ENCODE data around the gene METTL3.

Gene METTL3

DNA sequence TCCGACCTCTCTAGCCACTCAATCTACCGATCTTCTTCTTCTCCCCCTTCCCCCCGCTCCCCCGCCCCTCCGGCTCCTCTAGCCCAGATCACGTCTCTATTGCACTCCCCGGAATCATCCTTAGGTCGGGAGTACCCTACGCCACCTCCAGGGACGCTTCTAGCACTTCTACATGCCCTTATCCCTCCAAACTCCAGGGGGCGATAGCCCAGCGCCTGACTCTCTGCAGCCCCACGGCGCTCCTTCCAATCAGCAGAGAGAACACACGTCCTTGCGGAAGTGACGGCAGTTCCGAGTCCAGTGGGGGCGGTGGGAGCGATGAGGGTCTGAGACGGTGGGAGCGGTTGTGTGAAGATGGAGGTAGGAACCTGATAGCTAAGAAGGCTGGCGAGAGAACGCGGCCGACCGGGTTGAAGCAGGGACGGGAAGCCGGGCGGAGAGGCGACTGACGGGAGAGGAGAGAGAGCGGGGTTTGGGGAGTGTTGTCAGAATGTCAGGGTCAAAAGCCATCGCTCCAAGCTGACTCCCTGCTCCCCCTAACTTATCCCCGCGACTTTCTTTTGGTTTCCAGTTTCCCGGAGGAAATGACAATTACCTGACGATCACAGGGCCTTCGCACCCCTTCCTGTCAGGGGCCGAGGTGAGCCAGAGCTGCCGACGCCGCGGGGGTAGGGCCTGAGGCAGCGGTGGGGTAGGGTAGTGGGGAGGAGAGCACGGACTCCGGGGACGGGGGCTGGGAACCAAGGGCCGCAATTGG lies 34.0 kb downstream of the METTL3 start, which contains the start of the genes RAB2B and TOX4:
RAB2B (minus strand) TSS at position 35 of the 757 bp plus-strand sequence. CDS start 87 bp downstream, outside the sequence.
TOX4 (plus strand) TSS at position 271 of the 757 bp plus-strand sequence; CDS start at position 355, 84 bp downstream.
- no CpG with 5 or more reads among the region's 49 CpGs for WGBS (ENCODE audit: extremely low coverage, insufficient coverage, insufficient read length)
- Histone ChIP-seq H3K4me1 (ENCODE audit: control insufficient read depth in 1 of 2, insufficient read depth in 2 of 2, low read length in 2 of 2) (peaks cover 0 to 3% of the 10 kb centered on the region in 2 experiments), H3K23ac (ENCODE audit: low read length) (no peak within 1 kb of the TSS), H3K27me3 (ENCODE audit: insufficient read depth, low read length) (no peaks in the 10 kb centered on the region), H3K79me2 (ENCODE audit: control insufficient read depth, insufficient read depth, low read length, poor library complexity) (peaks cover 4% of the 10 kb centered on the region), H2AFZ (ENCODE audit: insufficient read depth, low read length, poor library complexity) (peak within 1 kb of the TSS; percentile 84), H3K18ac (ENCODE audit: low read length) (no peak within 1 kb of the TSS), H3K36me3 (ENCODE audit: control insufficient read depth in 1 of 2, insufficient read depth in 2 of 2, low read length in 2 of 2) (peaks cover 6 to 7% of the 10 kb centered on the region in 2 experiments), H3K14ac (ENCODE audit: low read length) (peak within 1 kb of the TSS; percentile 84), H2BK5ac (ENCODE audit: low read depth, low read length, poor library complexity) (peak within 1 kb of the TSS; percentile 85), H4K8ac (ENCODE audit: low read depth, low read length) (peak within 1 kb of the TSS; percentile 92), H2AK5ac (ENCODE audit: low read length) (no peak within 1 kb of the TSS), H3K4ac (ENCODE audit: low read depth, low read length) (peak within 1 kb of the TSS; percentile 85), H3K9ac (ENCODE audit: low read length) (peak within 1 kb of the TSS; percentile 44), H3K27ac (ENCODE audit: low read depth, low read length) (peak within 1 kb of the TSS; percentile 69), H3K4me2 (ENCODE audit: low read length) (peak within 1 kb of the TSS; percentile 70), H2BK120ac (ENCODE audit: insufficient read depth, low read length, poor library complexity) (peak within 1 kb of the TSS; percentile 82), H3K79me1 (ENCODE audit: low read length) (peaks cover 7% of the 10 kb centered on the region), H3K4me3 (ENCODE audit: low read depth, low read length) (peak within 1 kb of the TSS; percentile 95), H4K12ac (ENCODE audit: low read depth, low read length) (peak within 1 kb of the TSS; percentile 80), H2BK12ac (ENCODE audit: low read length) (no peak within 1 kb of the TSS), H4K91ac (ENCODE audit: low read depth, low read length) (peak within 1 kb of the TSS; percentile 94), H3K9me3 (ENCODE audit: insufficient read depth, low read depth, low read length) (no peaks in the 10 kb centered on the region)
- peak; percentile 98 to 99 for DNase-seq

GRCh38 chr14:21476523-21476924 lies 34.6 kb downstream of the METTL3 start:
- Histone ChIP-seq H3K14ac (ENCODE audit: low read length) (peak overlapping the region; percentile 84), H3K9ac (ENCODE audit: low read length) (peak overlapping the region; percentile 44), H4K8ac (ENCODE audit: low read depth, low read length) (peak overlapping the region; percentile 91), H2BK120ac (ENCODE audit: insufficient read depth, low read length, poor library complexity) (peak overlapping the region; percentile 82), H2BK5ac (ENCODE audit: low read depth, low read length, poor library complexity) (peak overlapping the region; percentile 85), H3K4me3 (ENCODE audit: low read depth, low read length) (peak overlapping the region; percentile 78), H3K4me1 (ENCODE audit: control insufficient read depth in 1 of 2, insufficient read depth in 2 of 2, low read length in 2 of 2) (peaks cover 0 to 3% of the 10 kb centered on the region in 2 experiments), H2AK5ac (ENCODE audit: low read length) (no peak overlapping the region), H3K18ac (ENCODE audit: low read length) (no peak overlapping the region), H2AFZ (ENCODE audit: insufficient read depth, low read length, poor library complexity) (peak overlapping the region; percentile 84), H4K91ac (ENCODE audit: low read depth, low read length) (peak overlapping the region; percentile 94), H3K36me3 (ENCODE audit: control insufficient read depth in 1 of 2, insufficient read depth in 2 of 2, low read length in 2 of 2) (peaks cover 6 to 7% of the 10 kb centered on the region in 2 experiments), H2BK12ac (ENCODE audit: low read length) (no peak overlapping the region), H3K79me2 (ENCODE audit: control insufficient read depth, insufficient read depth, low read length, poor library complexity) (peaks cover 4% of the 10 kb centered on the region), H3K4ac (ENCODE audit: low read depth, low read length) (peak overlapping the region; percentile 70), H3K27me3 (ENCODE audit: insufficient read depth, low read length) (no peaks in the 10 kb centered on the region), H3K23ac (ENCODE audit: low read length) (no peak overlapping the region), H3K79me1 (ENCODE audit: low read length) (peaks cover 7% of the 10 kb centered on the region), H4K12ac (ENCODE audit: low read depth, low read length) (peak overlapping the region; percentile 80), H3K4me2 (ENCODE audit: low read length) (peak overlapping the region; percentile 59), H3K9me3 (ENCODE audit: insufficient read depth, low read depth, low read length) (no peaks in the 10 kb centered on the region), H3K27ac (ENCODE audit: low read depth, low read length) (peak overlapping the region; percentile 69)
- WGBS (ENCODE audit: extremely low coverage, insufficient coverage, insufficient read length): no CpG with 5 or more reads among the region's 27 CpGs
- DNase-seq: no peak

GRCh38 chr14:21475767-21476522 lies 35.2 kb downstream of the METTL3 start:
- Histone ChIP-seq H3K9ac (ENCODE audit: low read length) (peak overlapping the region; percentile 44), H2AFZ (ENCODE audit: insufficient read depth, low read length, poor library complexity) (no peak overlapping the region), H3K36me3 (ENCODE audit: control insufficient read depth in 1 of 2, insufficient read depth in 2 of 2, low read length in 2 of 2) (peaks cover 2 to 3% of the 10 kb centered on the region in 2 experiments), H3K27me3 (ENCODE audit: insufficient read depth, low read length) (no peaks in the 10 kb centered on the region), H3K23ac (ENCODE audit: low read length) (no peak overlapping the region), H3K4me2 (ENCODE audit: low read length) (peak overlapping the region; percentile 59), H3K4ac (ENCODE audit: low read depth, low read length) (peak overlapping the region; percentile 62), H4K12ac (ENCODE audit: low read depth, low read length) (no peak overlapping the region), H3K79me1 (ENCODE audit: low read length) (peaks cover 7% of the 10 kb centered on the region), H3K4me3 (ENCODE audit: low read depth, low read length) (peak overlapping the region; percentile 78), H3K4me1 (ENCODE audit: control insufficient read depth in 1 of 2, insufficient read depth in 2 of 2, low read length in 2 of 2) (peaks cover 0 to 3% of the 10 kb centered on the region in 2 experiments), H4K91ac (ENCODE audit: low read depth, low read length) (peak overlapping the region; percentile 55), H4K8ac (ENCODE audit: low read depth, low read length) (peak overlapping the region; percentile 91), H3K9me3 (ENCODE audit: insufficient read depth, low read depth, low read length) (no peaks in the 10 kb centered on the region), H2BK12ac (ENCODE audit: low read length) (no peak overlapping the region), H3K27ac (ENCODE audit: low read depth, low read length) (peak overlapping the region; percentile 45), H2BK5ac (ENCODE audit: low read depth, low read length, poor library complexity) (no peak overlapping the region), H2BK120ac (ENCODE audit: insufficient read depth, low read length, poor library complexity) (no peak overlapping the region), H3K14ac (ENCODE audit: low read length) (peak overlapping the region; percentile 79), H2AK5ac (ENCODE audit: low read length) (no peak overlapping the region), H3K18ac (ENCODE audit: low read length) (no peak overlapping the region), H3K79me2 (ENCODE audit: control insufficient read depth, insufficient read depth, low read length, poor library complexity) (peaks cover 4% of the 10 kb centered on the region)
- DNase-seq: no peak
- no CpG with 5 or more reads among the region's 10 CpGs for WGBS (ENCODE audit: extremely low coverage, insufficient coverage, insufficient read length)

DNA sequence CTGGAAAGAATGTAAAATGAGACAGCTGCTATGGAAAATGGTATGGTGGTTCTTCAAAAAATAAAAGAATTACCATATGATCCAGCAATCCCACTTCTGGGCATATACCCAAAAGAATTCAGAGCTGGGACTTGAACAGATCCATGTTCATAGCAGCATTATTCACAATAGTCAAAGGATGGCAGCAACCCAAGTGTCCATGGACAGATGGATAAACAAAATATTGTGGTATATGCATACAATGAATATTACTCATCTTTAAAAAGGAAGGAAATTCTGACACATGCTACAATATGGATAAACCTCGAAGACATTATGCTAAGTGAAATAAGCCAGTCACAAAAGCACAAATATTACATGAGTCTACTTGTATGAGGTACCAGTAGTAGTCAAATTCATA lies 43.5 kb downstream of the METTL3 start:
- Histone ChIP-seq H3K18ac (ENCODE audit: low read length) (no peak overlapping the region), H2BK5ac (ENCODE audit: low read depth, low read length, poor library complexity) (no peak overlapping the region), H3K79me1 (ENCODE audit: low read length) (no peaks in the 10 kb centered on the region), H2AK5ac (ENCODE audit: low read length) (no peak overlapping the region), H4K8ac (ENCODE audit: low read depth, low read length) (no peak overlapping the region), H3K4me1 (ENCODE audit: control insufficient read depth in 1 of 2, insufficient read depth in 2 of 2, low read length in 2 of 2) (no peaks in the 10 kb centered on the region), H2BK120ac (ENCODE audit: insufficient read depth, low read length, poor library complexity) (no peak overlapping the region), H3K9me3 (ENCODE audit: insufficient read depth, low read depth, low read length) (no peaks in the 10 kb centered on the region), H3K14ac (ENCODE audit: low read length) (no peak overlapping the region), H4K91ac (ENCODE audit: low read depth, low read length) (no peak overlapping the region), H2BK12ac (ENCODE audit: low read length) (no peak overlapping the region), H4K12ac (ENCODE audit: low read depth, low read length) (no peak overlapping the region), H3K4me2 (ENCODE audit: low read length) (no peak overlapping the region), H3K27me3 (ENCODE audit: insufficient read depth, low read length) (no peaks in the 10 kb centered on the region), H3K4ac (ENCODE audit: low read depth, low read length) (no peak overlapping the region), H2AFZ (ENCODE audit: insufficient read depth, low read length, poor library complexity) (no peak overlapping the region), H3K79me2 (ENCODE audit: control insufficient read depth, insufficient read depth, low read length, poor library complexity) (no peaks in the 10 kb centered on the region), H3K23ac (ENCODE audit: low read length) (no peak overlapping the region), H3K36me3 (ENCODE audit: control insufficient read depth in 1 of 2, insufficient read depth in 2 of 2, low read length in 2 of 2) (peaks cover 6 to 17% of the 10 kb centered on the region in 2 experiments), H3K9ac (ENCODE audit: low read length) (no peak overlapping the region), H3K27ac (ENCODE audit: low read depth, low read length) (no peak overlapping the region), H3K4me3 (ENCODE audit: low read depth, low read length) (no peak overlapping the region)
- no CpG with 5 or more reads among the region's 1 CpG for WGBS (ENCODE audit: extremely low coverage, insufficient coverage, insufficient read length)
- DNase-seq: no peak
